ENCODE data around the gene ADGRF3.

DNA sequence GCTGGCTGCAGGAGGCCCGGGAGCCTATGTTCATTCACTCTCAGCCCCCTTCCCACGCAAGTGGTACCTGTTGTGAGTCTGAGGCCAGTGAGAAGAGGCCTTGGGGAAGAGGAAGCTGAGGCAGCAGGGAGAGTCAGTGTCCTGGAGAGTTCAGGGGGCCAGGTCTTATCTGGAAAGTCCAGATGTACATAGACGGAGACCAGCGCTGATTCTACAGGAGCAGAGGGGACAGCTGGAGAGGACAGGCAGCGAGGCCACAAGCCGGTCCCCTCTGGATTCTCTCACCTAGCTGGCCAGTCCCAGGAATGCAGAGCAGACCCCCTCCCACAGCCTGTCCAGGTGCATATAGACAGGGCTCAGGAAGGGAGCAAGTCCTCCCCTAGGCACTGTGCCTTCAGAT is 29.7 kb downstream of the ADGRF3 start:
- no peak for TF ChIP-seq GATA2 (IDR thresholded peaks at IDR 0.05; ENCODE audit: low read depth, low read length)
- no peak for TF ChIP-seq GATA3 (IDR thresholded peaks at IDR 0.05; ENCODE audit: low read depth, low read length)

Measured in SH-SY5Y (cell line).